ENCODE data around the gene CAMK1.
A peak's percentile ranks its signal among the peaks of the same experiment; 100 is the strongest.

CAMK1 gene

GRCh38 chr3:9780910-9781309 is 11.2 kb upstream of the CAMK1 start:
- no peak for TF ChIP-seq CTCF (IDR thresholded peaks at IDR 0.05; ENCODE audit: low read depth, low read length, missing control alignments)
- H3K4me3 ChIP-seq (ENCODE audit: low read depth, low read length), result no peak overlapping the region
- DNase-seq (ENCODE audit: low read depth), result no peak

GRCh38 chr3:9780458-9780812 is 10.7 kb upstream of the CAMK1 start:
- H3K4me3 ChIP-seq (ENCODE audit: low read depth, low read length), result no peak overlapping the region
- no peak for TF ChIP-seq CTCF (IDR thresholded peaks at IDR 0.05; ENCODE audit: low read depth, low read length, missing control alignments)

GRCh38 chr3:9779721-9780457 is 10.1 kb upstream of the CAMK1 start:
- no peak overlapping the region for H3K4me3 ChIP-seq (ENCODE audit: low read depth, low read length)
- DNase-seq (ENCODE audit: low read depth), result peak; percentile 36
- no peak for TF ChIP-seq CTCF (IDR thresholded peaks at IDR 0.05; ENCODE audit: low read depth, low read length, missing control alignments)

More at GRCh38 chr3:9780458-9780812, 10.7 kb upstream of the CAMK1 start:
- no peak for DNase-seq (ENCODE audit: low read depth)

GRCh38 chr3:9779075-9779593 is 9.4 kb upstream of the CAMK1 start:
- no peak overlapping the region for H3K4me3 ChIP-seq (ENCODE audit: low read depth, low read length)
- no peak for DNase-seq (ENCODE audit: low read depth)
- no peak for TF ChIP-seq CTCF (IDR thresholded peaks at IDR 0.05; ENCODE audit: low read depth, low read length, missing control alignments)

GRCh38 chr3:9778143-9779074 is 8.7 kb upstream of the CAMK1 start:
- no peak overlapping the region for H3K4me3 ChIP-seq (ENCODE audit: low read depth, low read length)
- no peak for TF ChIP-seq CTCF (IDR thresholded peaks at IDR 0.05; ENCODE audit: low read depth, low read length, missing control alignments)
- DNase-seq (ENCODE audit: low read depth), result no peak

GRCh38 chr3:9777694-9778021 is 7.9 kb upstream of the CAMK1 start:
- no peak for DNase-seq (ENCODE audit: low read depth)
- H3K4me3 ChIP-seq (ENCODE audit: low read depth, low read length), result no peak overlapping the region
- TF ChIP-seq CTCF (IDR thresholded peaks at IDR 0.05; ENCODE audit: low read depth, low read length, missing control alignments), result no peak
